ENCODE data around the gene TMEM164.

Gene TMEM164

DNA sequence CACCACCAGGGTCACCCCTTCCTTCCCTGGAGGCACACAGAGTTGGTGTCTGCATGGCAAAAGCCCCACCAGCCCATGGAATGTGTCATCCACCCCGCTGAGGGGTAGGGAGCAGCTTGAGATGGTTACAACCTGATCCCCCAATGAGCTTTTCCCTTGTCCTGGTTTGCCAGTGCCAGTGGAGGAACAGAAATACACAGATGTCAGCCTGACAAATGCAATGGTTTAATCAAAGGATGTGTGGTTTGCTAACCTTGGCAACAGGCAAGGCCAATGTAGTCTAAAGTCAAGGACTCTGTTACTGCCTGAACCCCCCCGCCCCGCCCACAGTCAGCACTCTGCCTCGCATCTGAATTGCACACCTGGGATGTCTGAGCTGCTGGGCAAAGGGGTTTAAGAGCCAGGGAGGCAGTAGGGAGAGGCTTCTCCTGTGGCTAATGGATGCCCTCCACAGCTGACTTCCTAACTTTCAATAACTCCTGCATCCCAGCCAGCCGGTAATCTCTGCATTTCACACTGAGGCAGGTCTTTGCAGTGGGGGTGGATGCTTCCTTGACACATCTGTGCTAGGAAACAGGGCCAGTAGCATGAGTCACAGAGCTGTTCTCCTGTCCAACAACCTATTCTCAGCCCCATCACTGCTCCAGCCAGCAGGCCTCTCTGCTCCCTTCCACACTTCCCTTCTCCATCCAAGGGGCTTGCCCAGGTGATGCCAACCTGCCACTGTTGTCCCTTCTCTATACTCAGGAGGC, 177.4 kb downstream of the TMEM164 start:
- H3K36me3 Mint-ChIP-seq (ENCODE audit: low read depth) = peaks cover 6% of the 10 kb centered on the region
- peaks cover under 1% of the 10 kb centered on the region for H3K9me3 Mint-ChIP-seq
- no peak overlapping the region for H3K4me3 Mint-ChIP-seq
- H3K27ac Mint-ChIP-seq = no peak overlapping the region
- ATAC-seq = no peak
- H3K4me1 Mint-ChIP-seq = peaks cover 13% of the 10 kb centered on the region
- no peaks in the 10 kb centered on the region for H3K27me3 Mint-ChIP-seq
- DNase-seq = no peak

- no peak for DNase-seq
- H3K9me3 Mint-ChIP-seq = peaks cover 6% of the 10 kb centered on the region
- H3K4me3 Mint-ChIP-seq = no peak overlapping the region
- no peaks in the 10 kb centered on the region for H3K27me3 Mint-ChIP-seq
- no peak overlapping the region for H3K27ac Mint-ChIP-seq
- H3K36me3 Mint-ChIP-seq (ENCODE audit: low read depth) = peaks cover 6% of the 10 kb centered on the region
- no peak for ATAC-seq
- H3K4me1 Mint-ChIP-seq = peaks cover 15% of the 10 kb centered on the region
Observed at GRCh38 chrX:110180928-110181310, 178.0 kb downstream of the TMEM164 start.

DNA sequence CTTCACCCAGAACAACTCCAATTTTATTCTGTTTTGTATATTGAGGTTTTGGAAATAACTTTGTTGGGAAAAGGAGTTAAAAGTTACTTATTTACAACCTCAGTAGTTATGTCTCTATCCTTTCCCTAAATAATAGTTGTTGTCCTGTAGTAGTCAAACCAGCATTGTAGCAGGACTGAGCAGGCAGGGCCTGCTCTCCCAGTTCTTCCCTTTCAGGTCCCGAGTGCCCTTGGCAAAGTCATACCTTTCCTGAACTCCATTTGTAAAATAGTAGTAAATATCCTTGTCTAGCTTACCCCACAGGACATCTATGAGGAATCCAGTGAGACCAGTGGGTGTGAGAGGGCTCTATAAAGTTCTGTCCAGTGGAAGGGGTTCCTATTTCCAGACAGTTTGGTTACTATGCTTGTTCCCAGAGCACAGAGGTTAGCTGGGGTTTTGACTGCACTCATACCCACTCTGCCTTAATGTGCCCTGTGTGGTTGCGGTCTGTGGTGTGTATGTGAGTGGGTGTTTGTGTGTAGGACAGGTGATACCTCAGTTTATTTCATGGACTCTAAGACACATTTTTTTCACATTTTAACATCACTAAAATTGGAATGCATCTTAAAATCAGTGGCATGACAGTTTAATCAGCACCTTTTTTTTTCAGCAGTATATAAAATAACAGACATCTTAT, 178.7 kb downstream of the TMEM164 start:
- no peaks in the 10 kb centered on the region for H3K27me3 Mint-ChIP-seq
- no peak for ATAC-seq
- no peak overlapping the region for H3K4me3 Mint-ChIP-seq
- H3K9me3 Mint-ChIP-seq = peaks cover 10% of the 10 kb centered on the region
- H3K36me3 Mint-ChIP-seq (ENCODE audit: low read depth) = peaks cover 6% of the 10 kb centered on the region
- H3K4me1 Mint-ChIP-seq = peaks cover 15% of the 10 kb centered on the region
- no peak for DNase-seq
- no peak overlapping the region for H3K27ac Mint-ChIP-seq

GRCh38 chrX:110182362-110182761, 179.4 kb downstream of the TMEM164 start:
- peak; percentile 68 for ATAC-seq
- H3K4me1 Mint-ChIP-seq = peaks cover 15% of the 10 kb centered on the region
- no peak overlapping the region for H3K4me3 Mint-ChIP-seq
- no peaks in the 10 kb centered on the region for H3K27me3 Mint-ChIP-seq
- H3K9me3 Mint-ChIP-seq = peaks cover 11% of the 10 kb centered on the region
- peaks cover 6% of the 10 kb centered on the region for H3K36me3 Mint-ChIP-seq (ENCODE audit: low read depth)
- H3K27ac Mint-ChIP-seq = no peak overlapping the region
- no peak for DNase-seq

DNA sequence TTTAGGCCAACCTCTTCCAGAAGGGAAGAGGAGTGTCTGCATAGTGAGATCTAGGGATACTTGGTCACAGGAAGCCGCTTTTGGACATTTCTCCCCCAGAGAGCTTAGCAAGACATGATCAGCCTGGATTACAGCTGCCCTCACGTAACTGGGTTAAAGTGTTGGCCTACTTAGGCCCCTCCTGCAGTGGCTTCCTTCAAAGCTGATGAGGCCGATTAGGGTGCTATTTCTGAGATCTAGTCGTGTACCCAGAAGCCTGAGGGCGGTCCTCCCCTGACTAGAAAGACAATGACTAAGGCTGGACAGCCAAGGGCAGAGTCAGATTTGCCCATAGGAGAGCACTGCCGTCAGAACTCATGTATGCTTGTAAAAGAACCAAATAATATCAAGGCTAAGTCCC, 180.0 kb downstream of the TMEM164 start:
- H3K27ac Mint-ChIP-seq = no peak overlapping the region
- peaks cover 11% of the 10 kb centered on the region for H3K9me3 Mint-ChIP-seq
- peaks cover 6% of the 10 kb centered on the region for H3K36me3 Mint-ChIP-seq (ENCODE audit: low read depth)
- ATAC-seq (no peak), DNase-seq (no peak)
- H3K27me3 Mint-ChIP-seq = no peaks in the 10 kb centered on the region
- H3K4me3 Mint-ChIP-seq = no peak overlapping the region
- H3K4me1 Mint-ChIP-seq = peaks cover 16% of the 10 kb centered on the region

DNA sequence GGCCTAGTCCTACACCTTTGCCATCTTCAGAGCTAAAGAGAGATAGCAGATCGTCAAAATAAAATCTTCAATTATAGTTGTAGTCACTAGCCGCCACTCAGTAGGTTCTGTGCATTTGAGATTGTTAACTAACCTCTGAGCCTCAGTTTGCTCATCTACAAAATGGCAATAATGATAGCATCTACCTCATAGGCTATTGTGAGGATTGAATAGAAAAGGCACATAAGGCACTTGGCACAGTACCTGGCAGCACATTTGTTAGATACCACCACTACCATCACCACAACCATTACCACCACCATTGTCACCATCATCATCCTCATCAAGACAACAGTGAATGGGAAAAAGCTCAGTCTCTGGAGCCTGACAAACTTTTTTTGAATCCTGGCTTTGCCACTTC, 180.4 kb downstream of the TMEM164 start:
- H3K9me3 Mint-ChIP-seq = peaks cover 11% of the 10 kb centered on the region

GRCh38 chrX:110188701-110189558, 186.0 kb downstream of the TMEM164 start:
- Mint-ChIP-seq H3K4me3 (no peak overlapping the region), H3K4me1 (peaks cover 26% of the 10 kb centered on the region), H3K27me3 (no peaks in the 10 kb centered on the region), H3K27ac (peak overlapping the region; percentile 41), H3K36me3 (ENCODE audit: low read depth) (peaks cover 5% of the 10 kb centered on the region), H3K9me3 (peaks cover 11% of the 10 kb centered on the region)
- no peak for DNase-seq
- peak; percentile 66 for ATAC-seq

More for the DNA sequence above, 180.4 kb downstream of the TMEM164 start:
- H3K27me3 Mint-ChIP-seq = no peaks in the 10 kb centered on the region
- DNase-seq = no peak
- no peak for ATAC-seq
- H3K4me3 Mint-ChIP-seq = no peak overlapping the region
- no peak overlapping the region for H3K27ac Mint-ChIP-seq
- H3K4me1 Mint-ChIP-seq = peaks cover 20% of the 10 kb centered on the region
- peaks cover 6% of the 10 kb centered on the region for H3K36me3 Mint-ChIP-seq (ENCODE audit: low read depth)

DNA sequence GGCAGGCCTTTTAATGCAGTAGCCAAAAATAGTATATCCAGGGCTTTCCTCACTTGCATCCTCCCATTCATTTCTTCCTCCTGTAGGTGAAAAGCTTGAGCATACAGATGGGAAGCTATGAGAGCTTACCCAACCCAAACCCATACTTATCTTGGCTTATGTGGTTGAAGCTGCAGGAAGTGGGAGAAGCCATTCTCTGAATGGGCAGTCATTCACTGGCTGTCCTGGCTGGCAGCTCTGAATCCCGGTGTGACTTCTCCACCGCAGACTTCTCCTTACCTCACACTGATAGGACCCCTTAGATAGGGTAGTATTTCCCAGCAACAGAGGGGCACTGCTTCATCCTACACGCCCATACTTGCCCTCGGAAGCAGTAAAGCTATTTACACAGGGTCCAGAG, 189.6 kb downstream of the TMEM164 start:
- Mint-ChIP-seq H3K4me1 (peaks cover 19% of the 10 kb centered on the region), H3K9me3 (no peaks in the 10 kb centered on the region), H3K4me3 (no peak overlapping the region), H3K36me3 (ENCODE audit: low read depth) (peaks cover 2% of the 10 kb centered on the region), H3K27ac (no peak overlapping the region), H3K27me3 (no peaks in the 10 kb centered on the region)
- DNase-seq (no peak), ATAC-seq (no peak)

GRCh38 chrX:110194977-110195376, 192.1 kb downstream of the TMEM164 start:
- Mint-ChIP-seq H3K4me3 (no peak overlapping the region), H3K9me3 (no peaks in the 10 kb centered on the region), H3K4me1 (no peaks in the 10 kb centered on the region), H3K27me3 (no peaks in the 10 kb centered on the region), H3K36me3 (ENCODE audit: low read depth) (peaks cover 2% of the 10 kb centered on the region), H3K27ac (no peak overlapping the region)
- no peak for DNase-seq
- ATAC-seq = no peak

- H3K27me3 Mint-ChIP-seq = no peaks in the 10 kb centered on the region
- peaks cover 8% of the 10 kb centered on the region for H3K36me3 Mint-ChIP-seq (ENCODE audit: low read depth)
- no peak overlapping the region for H3K27ac Mint-ChIP-seq
- no peak for ATAC-seq
- H3K4me1 Mint-ChIP-seq = peaks cover 17% of the 10 kb centered on the region
- no peak overlapping the region for H3K4me3 Mint-ChIP-seq
- no peak for DNase-seq
- no peaks in the 10 kb centered on the region for H3K9me3 Mint-ChIP-seq
Observed at GRCh38 chrX:110201799-110202198, 198.9 kb downstream of the TMEM164 start.

- peaks cover 17% of the 10 kb centered on the region for H3K4me1 Mint-ChIP-seq
- peak; percentile 59 for ATAC-seq
- no peak for DNase-seq
- H3K27me3 Mint-ChIP-seq = no peaks in the 10 kb centered on the region
- no peaks in the 10 kb centered on the region for H3K9me3 Mint-ChIP-seq
- no peak overlapping the region for H3K27ac Mint-ChIP-seq
- H3K36me3 Mint-ChIP-seq (ENCODE audit: low read depth) = peaks cover 8% of the 10 kb centered on the region
- H3K4me3 Mint-ChIP-seq = no peak overlapping the region
Observed at GRCh38 chrX:110204986-110205385, 202.1 kb downstream of the TMEM164 start.

DNA sequence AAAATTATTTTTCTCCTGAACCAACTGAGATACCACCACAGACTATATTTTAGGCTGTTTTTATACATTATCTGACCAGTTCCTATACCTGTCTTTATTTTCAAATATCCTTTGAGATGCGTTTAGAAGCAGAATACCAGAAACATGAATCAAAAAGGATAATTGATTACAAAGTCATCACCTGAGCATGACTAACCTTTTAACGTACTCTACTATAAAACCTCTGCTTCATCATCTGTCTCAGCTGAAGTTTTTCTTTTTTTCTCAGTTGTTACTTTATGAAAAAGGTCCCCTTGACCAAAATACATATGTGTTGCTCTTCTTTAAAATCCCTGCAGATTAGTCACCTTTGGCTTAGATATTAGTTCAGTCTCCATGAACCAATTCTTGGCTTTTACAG, 205.2 kb downstream of the TMEM164 start:
- H3K4me3 Mint-ChIP-seq = no peak overlapping the region
- peaks cover 21% of the 10 kb centered on the region for H3K4me1 Mint-ChIP-seq
- no peak overlapping the region for H3K27ac Mint-ChIP-seq

DNA sequence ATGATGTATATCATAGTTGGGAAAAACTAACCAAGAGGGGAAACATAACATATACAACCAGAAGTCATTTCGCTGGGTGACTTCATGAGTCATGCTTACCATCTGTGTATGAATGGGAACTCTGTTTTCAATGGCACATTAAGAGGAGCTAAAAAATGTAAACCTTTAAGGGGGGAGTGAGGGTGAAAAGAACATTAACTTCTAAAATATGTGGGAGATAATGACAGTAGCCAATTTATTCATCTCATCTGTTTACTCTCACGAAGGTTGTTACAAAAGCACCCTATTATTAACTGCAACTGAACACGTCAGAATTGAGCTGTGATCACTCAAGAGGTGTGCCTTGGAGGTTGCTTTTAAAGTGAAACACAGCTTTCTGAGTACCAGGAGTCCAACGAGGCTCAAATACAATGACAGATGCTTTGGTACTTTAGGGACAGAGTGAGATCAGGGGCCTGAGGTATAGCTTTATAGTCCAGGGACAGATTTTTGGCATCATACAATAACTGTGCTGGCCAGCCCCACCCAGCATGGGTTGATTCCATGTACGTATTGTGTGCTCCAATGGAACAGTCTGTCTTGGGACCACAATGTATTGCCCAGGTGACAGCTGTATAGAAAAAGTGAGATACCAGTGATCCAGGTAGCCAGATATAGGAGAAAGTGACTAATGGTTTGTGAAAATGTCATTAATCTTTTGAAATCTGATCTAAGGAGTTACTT, 207.7 kb downstream of the TMEM164 start:
- Mint-ChIP-seq H3K4me3 (no peak overlapping the region), H3K36me3 (ENCODE audit: low read depth) (no peaks in the 10 kb centered on the region), H3K4me1 (peaks cover 11% of the 10 kb centered on the region), H3K9me3 (no peaks in the 10 kb centered on the region), H3K27me3 (no peaks in the 10 kb centered on the region), H3K27ac (no peak overlapping the region)
- no peak for DNase-seq
- no peak for ATAC-seq

More for the DNA sequence above, 205.2 kb downstream of the TMEM164 start:
- DNase-seq = no peak
- Mint-ChIP-seq H3K9me3 (no peaks in the 10 kb centered on the region), H3K27me3 (no peaks in the 10 kb centered on the region), H3K36me3 (ENCODE audit: low read depth) (peaks cover 3% of the 10 kb centered on the region)
- no peak for ATAC-seq

- Mint-ChIP-seq H3K36me3 (ENCODE audit: low read depth) (no peaks in the 10 kb centered on the region), H3K27ac (no peak overlapping the region), H3K27me3 (no peaks in the 10 kb centered on the region), H3K4me1 (peaks cover 7% of the 10 kb centered on the region), H3K4me3 (no peak overlapping the region), H3K9me3 (no peaks in the 10 kb centered on the region)
- ATAC-seq = no peak
- DNase-seq = no peak
Observed at GRCh38 chrX:110211340-110211739, 208.4 kb downstream of the TMEM164 start.

Data from activated naive CD8-positive, alpha-beta T cell treated with anti-CD3 and anti-CD28 coated beads, Interleukin-2, amount 50 U/mL, for 24 hours (primary cell).